GM06990 (cell line): Measurements from ENCODE around the gene NSL1.

Experiments
- DNase-seq: peaks from one replicate; pipeline ENCODE4 v3.0.0-alpha.2; 2011; ENCODE audit not compliant: insufficient read length; ENCODE audit errors: extremely low read depth
- H3K27me3 ChIP-seq: replicated peaks from 2 replicates; pipeline ENCODE4 v1.6.0; 2011; ENCODE audit warnings: low read length; ENCODE audit not compliant: control insufficient read depth, insufficient read depth
- H3K36me3 ChIP-seq: 2 replicates; pipeline ENCODE4 v1.5.1; 2011; ENCODE audit warnings: low read length; ENCODE audit not compliant: control insufficient read depth, insufficient read depth
- H3K4me3 ChIP-seq: replicated peaks from 2 replicates; pipeline ENCODE4 v1.5.1; 2011; ENCODE audit warnings: low read depth, mild to moderate bottlenecking, control low read depth, low read length
- TF ChIP-seq, protein P1 (sequence below): IDR thresholded peaks from 2 replicates; pipeline ENCODE4 v1.5.1; 2011; ENCODE audit warnings: low read length, control low read depth, mild to moderate bottlenecking, inconsistent platforms; ENCODE audit not compliant: insufficient read depth, poor library complexity, severe bottlenecking

Gene NSL1

DNA sequence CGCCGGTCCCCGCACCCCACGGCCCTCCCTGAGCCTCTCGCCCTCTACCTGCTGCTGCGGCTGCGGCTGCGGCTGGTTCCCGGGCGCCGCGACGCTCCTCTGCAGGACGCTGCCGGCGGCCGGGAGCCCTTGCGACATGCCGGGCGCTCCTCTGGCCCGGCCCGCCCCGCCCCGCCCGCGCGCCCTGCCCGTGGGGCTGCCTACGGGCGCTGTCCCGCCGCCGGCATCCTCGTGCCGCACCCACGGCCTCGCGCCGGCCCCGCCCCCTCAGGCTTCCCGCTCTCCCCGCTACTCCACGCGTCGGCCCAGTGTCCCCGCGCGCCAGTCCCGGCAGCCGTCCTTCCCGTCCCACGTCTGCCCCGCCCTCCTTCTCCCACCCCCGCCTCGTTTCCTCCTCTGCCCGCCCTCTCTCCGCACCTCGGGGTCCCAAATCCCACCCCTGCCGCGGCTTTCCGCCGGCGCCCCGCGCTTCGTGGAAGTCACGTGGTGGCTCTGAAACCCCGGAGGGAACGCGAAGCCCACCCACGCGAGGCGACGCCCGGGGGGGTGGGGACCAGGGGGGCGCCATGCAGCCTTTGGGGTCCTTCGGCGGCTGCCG lies 91.9 kb downstream of the NSL1 start, which contains the start of gene BATF3:
BATF3 (minus strand) TSS at position 216 of the 598 bp plus-strand sequence; CDS start at position 138, 78 bp downstream.
- peak within 1 kb of the TSS; percentile 81 for H3K4me3 ChIP-seq
- DNase-seq, result no peak
- TF ChIP-seq, protein P1, sequence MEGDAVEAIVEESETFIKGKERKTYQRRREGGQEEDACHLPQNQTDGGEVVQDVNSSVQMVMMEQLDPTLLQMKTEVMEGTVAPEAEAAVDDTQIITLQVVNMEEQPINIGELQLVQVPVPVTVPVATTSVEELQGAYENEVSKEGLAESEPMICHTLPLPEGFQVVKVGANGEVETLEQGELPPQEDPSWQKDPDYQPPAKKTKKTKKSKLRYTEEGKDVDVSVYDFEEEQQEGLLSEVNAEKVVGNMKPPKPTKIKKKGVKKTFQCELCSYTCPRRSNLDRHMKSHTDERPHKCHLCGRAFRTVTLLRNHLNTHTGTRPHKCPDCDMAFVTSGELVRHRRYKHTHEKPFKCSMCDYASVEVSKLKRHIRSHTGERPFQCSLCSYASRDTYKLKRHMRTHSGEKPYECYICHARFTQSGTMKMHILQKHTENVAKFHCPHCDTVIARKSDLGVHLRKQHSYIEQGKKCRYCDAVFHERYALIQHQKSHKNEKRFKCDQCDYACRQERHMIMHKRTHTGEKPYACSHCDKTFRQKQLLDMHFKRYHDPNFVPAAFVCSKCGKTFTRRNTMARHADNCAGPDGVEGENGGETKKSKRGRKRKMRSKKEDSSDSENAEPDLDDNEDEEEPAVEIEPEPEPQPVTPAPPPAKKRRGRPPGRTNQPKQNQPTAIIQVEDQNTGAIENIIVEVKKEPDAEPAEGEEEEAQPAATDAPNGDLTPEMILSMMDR, result no peak
- H3K36me3 ChIP-seq, result no peaks in the 10 kb centered on the region
- H3K27me3 ChIP-seq, result no peaks in the 10 kb centered on the region

DNA sequence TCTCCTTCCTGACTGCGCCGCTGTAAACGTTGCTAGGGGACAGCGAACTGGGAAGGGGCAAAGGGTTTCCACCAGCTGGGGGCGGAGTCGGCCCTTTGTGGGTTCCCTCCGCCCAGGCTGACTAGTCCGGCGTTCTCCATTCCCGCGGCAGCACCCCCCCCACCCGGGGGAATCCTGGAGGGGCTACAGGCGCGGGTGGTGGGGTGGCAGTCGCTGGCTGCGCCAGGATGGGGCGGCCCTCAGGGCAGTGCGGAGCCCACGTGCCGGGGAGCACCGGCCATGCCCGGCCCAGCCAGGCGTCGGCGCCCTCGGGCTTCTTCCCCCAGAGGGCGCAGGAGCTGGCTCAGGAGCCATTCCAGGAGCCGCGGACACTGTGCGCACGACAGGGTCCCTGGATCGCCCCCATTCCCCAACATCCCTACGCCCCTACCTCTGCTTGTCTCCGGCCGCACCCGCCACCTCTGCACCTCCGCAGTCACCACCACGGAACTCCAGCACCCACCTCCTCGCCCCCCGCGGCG lies 92.4 kb downstream of the NSL1 start:
- peak; percentile 81 for DNase-seq
- H3K27me3 ChIP-seq, result no peaks in the 10 kb centered on the region
- H3K36me3 ChIP-seq, result no peaks in the 10 kb centered on the region
- H3K4me3 ChIP-seq, result peak overlapping the region; percentile 81
- TF ChIP-seq, protein P1, result peak; percentile 67

DNA sequence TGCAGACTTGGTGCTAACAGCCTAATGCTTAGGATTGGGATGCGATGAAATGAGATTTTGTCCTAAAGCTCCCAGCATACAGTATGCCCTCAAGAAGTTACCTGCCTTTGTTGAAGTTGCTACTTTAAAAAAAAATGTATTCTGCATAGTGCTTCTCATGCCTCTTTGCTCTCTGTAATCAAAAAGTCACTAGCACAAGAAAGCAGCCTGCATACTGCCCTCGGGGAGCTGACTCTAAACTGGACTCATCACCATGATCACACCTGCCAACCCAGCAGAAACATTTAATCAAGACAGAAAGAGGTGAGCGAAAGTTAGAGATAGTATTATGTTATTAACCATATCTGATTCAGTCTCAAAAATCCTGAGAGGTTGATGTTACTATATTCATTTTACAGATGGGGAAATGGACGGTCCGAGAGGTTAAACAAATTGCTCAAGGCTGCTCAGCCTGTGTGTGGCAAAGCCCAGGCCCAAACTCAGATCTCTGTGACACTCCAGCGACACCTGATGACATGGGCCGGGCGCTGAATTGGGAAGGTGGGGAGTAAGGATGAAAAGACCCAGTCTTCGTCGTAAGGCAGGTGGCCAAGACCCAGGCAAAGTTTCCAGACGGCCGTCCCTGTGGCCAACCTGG lies 93.0 kb downstream of the NSL1 start:
- DNase-seq, result no peak
- Histone ChIP-seq H3K4me3 (peak overlapping the region; percentile 81), H3K36me3 (no peaks in the 10 kb centered on the region), H3K27me3 (no peaks in the 10 kb centered on the region)
- TF ChIP-seq, protein P1, result no peak

DNA sequence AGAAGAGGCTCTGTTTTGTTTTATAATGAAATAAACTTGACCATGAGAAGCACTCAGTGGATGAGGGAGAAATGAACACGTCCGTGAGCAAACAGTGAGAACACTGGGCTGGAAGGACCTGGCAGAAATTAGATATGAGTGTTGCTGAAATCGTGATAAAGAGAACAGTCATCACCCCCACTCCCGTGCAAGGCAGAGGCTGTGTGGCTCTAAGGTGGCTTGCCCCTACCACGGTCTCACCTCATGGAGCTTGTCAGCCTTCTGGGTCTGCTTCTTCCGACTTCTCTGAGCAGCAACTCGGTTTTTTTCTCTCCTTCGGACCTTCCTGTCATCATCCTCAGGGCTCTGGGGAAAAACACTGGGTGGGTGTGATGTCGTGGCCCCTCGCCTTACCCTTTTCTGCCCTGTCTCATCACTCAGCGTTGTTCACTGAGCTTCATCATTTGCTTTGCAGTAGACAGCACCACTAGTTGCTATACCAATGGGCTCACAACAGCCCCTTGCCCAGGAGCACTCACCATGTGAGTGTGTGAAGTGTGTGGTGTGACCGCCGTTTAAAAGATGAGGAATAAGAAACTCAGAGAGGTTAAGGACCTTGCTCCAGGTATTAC lies 94.8 kb downstream of the NSL1 start:
- TF ChIP-seq, protein P1, result no peak
- Histone ChIP-seq H3K36me3 (no peaks in the 10 kb centered on the region), H3K4me3 (no peak overlapping the region; the same call in 1 of the 2 replicates), H3K27me3 (no peaks in the 10 kb centered on the region)
- no peak for DNase-seq

DNA sequence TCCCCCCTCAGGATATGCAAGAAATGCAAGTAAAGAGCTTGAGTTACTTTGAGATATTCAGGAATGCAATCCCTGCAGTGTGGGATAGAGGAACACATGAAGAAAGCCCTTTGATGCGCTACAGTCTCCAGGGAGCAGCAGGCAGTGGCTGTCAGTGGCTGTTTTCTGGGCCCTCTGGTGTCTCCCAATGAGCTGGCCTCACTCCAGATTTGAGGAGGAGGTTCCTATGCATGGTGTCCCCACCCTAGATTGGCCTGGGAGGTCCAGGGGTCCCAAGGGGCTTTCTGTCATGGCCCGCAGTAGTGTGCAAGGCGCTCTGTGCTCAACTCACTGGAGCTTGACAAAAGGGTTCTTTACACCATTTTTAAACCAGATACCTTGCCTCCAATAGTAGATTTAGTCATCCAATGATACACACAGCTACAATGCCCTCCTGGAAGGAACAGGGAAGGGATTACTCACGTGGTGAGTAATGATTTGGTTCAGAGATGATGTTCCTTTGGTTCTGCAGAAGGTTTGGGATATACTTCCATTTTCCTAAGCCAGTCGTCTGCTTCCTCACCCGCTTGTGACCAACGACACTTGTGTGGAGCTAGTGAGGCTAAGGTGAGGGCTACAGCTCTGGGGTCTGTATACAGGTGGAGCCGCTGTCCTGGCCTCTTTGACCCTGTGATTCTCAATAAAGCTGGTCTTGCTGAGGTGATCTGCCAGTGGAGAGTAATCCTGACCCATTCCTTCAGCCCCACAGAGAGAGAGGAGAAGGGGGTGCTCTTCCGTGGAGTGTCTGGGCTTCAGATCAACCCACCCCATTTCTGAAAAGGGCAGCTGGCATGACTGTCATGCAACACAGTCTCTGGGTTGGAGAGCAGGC lies 98.6 kb downstream of the NSL1 start:
- H3K36me3 ChIP-seq, result no peaks in the 10 kb centered on the region
- DNase-seq, result no peak
- TF ChIP-seq, protein P1, result no peak
- H3K4me3 ChIP-seq, result no peak overlapping the region
- H3K27me3 ChIP-seq, result no peaks in the 10 kb centered on the region
